ENCODE results near the gene MORN1. TPM values are rescaled to one million over a fixed set of nuclear protein-coding genes. Genes with fewer than 3 reads are reported as not detected.

Gene MORN1
- total and polyA plus RNA-seq, 8 donors: 2.6 to 18.1 (median 5.7) TPM

- H3K4me3 ChIP-seq: no peak overlapping the region
- 71 to 82% (median 78%) methylated on average over 11 to 14 of the region's 14 CpGs; no CpG with 5 or more reads in 1 of the 5 donors for WGBS, 5 donors
- H3K27ac ChIP-seq: no peak overlapping the region
- TF ChIP-seq POLR2A (IDR thresholded peaks at IDR 0.05) (no peak), EP300 (IDR thresholded peaks at IDR 0.05) (no peak), POLR2AphosphoS5 (IDR thresholded peaks at IDR 0.05) (no peak)
- TF ChIP-seq, protein P1, sequence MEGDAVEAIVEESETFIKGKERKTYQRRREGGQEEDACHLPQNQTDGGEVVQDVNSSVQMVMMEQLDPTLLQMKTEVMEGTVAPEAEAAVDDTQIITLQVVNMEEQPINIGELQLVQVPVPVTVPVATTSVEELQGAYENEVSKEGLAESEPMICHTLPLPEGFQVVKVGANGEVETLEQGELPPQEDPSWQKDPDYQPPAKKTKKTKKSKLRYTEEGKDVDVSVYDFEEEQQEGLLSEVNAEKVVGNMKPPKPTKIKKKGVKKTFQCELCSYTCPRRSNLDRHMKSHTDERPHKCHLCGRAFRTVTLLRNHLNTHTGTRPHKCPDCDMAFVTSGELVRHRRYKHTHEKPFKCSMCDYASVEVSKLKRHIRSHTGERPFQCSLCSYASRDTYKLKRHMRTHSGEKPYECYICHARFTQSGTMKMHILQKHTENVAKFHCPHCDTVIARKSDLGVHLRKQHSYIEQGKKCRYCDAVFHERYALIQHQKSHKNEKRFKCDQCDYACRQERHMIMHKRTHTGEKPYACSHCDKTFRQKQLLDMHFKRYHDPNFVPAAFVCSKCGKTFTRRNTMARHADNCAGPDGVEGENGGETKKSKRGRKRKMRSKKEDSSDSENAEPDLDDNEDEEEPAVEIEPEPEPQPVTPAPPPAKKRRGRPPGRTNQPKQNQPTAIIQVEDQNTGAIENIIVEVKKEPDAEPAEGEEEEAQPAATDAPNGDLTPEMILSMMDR (IDR thresholded peaks at IDR 0.05): no peak
- H3K4me1 ChIP-seq: peaks cover 21 to 41% (median 33%) of the 10 kb centered on the region in 4 donors
- peaks cover 0 to 9% (median 4%) of the 10 kb centered on the region in 4 donors for H3K9me3 ChIP-seq
- intact Hi-C loops (cut with DNase I; ENCODE audit: low total_unique reads): loop anchor here (10.0 kb wide), 1 partner anchor 227 kb away; no protein-coding TSS in a partner anchor
- DNase-seq: no peak
- peaks cover 0 to 66% (median 40%) of the 10 kb centered on the region in 3 donors for H3K27me3 ChIP-seq
- H3K36me3 ChIP-seq: no peaks in the 10 kb centered on the region
Observed at GRCh38 chr1:2417833-2418225, 26.5 kb upstream of the MORN1 start.

DNA sequence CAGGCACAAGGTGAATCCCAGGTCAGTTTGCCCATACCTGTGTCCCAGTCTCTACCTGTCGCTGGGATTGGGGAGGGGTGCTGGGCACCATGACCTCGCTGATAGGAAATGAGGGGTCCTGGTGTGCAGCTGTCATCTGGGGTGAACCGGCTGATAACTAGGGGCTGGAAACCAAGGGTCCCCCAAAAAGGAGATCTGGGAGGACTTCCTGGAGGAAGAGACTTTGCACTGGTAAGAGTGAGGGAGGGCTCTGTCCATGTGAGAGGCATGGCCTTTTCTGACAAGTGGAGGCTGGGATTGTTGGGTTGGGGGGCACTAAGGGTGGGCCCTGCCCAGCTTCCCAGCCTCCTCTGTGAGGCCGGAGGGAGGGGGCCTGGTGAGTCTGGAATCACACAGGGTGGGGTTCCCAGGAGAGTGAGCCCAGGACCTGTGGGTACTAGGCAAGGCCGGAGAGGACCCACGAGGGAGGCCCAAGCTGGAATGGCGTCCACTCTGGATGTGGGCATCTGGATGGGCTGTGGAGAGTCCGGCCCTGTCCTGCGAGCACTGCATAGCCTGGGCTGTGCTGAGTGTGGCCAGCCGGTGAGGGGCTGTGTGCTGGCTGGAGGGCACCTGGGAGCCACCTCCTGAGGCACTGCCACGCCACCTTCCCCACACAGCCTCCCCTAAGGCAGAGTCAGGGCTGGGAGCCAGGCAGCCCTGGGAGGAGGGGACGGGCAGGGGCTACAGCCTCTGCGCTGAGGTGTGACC lies 25.9 kb upstream of the MORN1 start:
- WGBS, 5 donors: 82 to 85% (median 83%) methylated on average over 5 to 13 of the region's 13 CpGs
- no peak overlapping the region for H3K27ac ChIP-seq
- no peak for DNase-seq
- TF ChIP-seq POLR2AphosphoS5 (IDR thresholded peaks at IDR 0.05): no peak
- H3K9me3 ChIP-seq: peaks cover 0 to 4% (median 0%) of the 10 kb centered on the region in 4 donors
- H3K36me3 ChIP-seq: no peaks in the 10 kb centered on the region
- intact Hi-C loops (cut with DNase I; ENCODE audit: low total_unique reads): loop anchor here (10.0 kb wide), 1 partner anchor 228 kb away; no protein-coding TSS in a partner anchor
- peak overlapping the region in 1 of 4 donors; percentile 49 for H3K4me3 ChIP-seq
- peaks cover 21 to 44% (median 34%) of the 10 kb centered on the region in 4 donors for H3K4me1 ChIP-seq
- H3K27me3 ChIP-seq: peaks cover 0 to 66% (median 40%) of the 10 kb centered on the region in 3 donors

GRCh38 chr1:2416403-2416802 lies 25.0 kb upstream of the MORN1 start:
- DNase-seq: peak; percentile 38 to 91
- WGBS, 5 donors: 13 to 29% (median 19%) methylated on average over 11 to 12 of the region's 12 CpGs
- H3K27ac ChIP-seq: peak overlapping the region in 4 of 5 donors; percentile 10 to 65 (median 52)

DNA sequence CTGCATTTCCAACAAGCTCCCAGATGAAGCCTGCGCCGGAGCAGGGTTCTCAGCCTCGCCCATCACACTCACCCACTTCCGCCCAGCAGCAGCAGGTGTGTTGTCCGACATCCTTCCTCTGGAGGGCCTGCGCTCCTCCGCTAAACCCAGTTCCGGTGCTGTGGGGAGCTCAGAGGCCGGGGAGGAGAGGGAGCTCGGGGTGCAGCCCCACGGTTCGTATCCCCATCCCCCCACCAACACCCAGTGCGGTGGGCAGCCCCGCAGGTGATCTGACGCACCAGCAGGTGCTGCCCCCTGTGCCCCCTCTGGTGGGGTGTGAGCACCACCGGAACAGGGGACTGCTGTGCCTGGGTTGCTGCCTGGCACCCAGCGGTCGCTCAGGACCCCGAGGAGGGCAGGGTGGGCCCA lies 24.5 kb upstream of the MORN1 start:
- Histone ChIP-seq H3K27me3 (peaks cover 0 to 62% (median 40%) of the 10 kb centered on the region in 3 donors), H3K36me3 (no peaks in the 10 kb centered on the region), H3K4me3 (peak overlapping the region; percentile 16 to 49 (median 32)), H3K27ac (peak overlapping the region; percentile 10 to 65 (median 40)), H3K9me3 (no peaks in the 10 kb centered on the region), H3K4me1 (peaks cover 30 to 58% (median 46%) of the 10 kb centered on the region in 4 donors)
- intact Hi-C loops (cut with DNase I; ENCODE audit: low total_unique reads): loop anchor here (10.0 kb wide), 1 partner anchor 229 kb away; no protein-coding TSS in a partner anchor
- WGBS, 5 donors: 10 to 44% (median 17%) methylated on average over 6 to 19 of the region's 19 CpGs
- DNase-seq: peak; percentile 54 to 76
- TF ChIP-seq POLR2AphosphoS5 (IDR thresholded peaks at IDR 0.05) (peak in 1 of 3 donors; percentile 8), POLR2A (IDR thresholded peaks at IDR 0.05) (no peak)

More at GRCh38 chr1:2416403-2416802, 25.0 kb upstream of the MORN1 start:
- peaks cover 0 to 66% (median 40%) of the 10 kb centered on the region in 3 donors for H3K27me3 ChIP-seq
- TF ChIP-seq POLR2AphosphoS5 (IDR thresholded peaks at IDR 0.05) (no peak), POLR2A (IDR thresholded peaks at IDR 0.05) (no peak), EP300 (IDR thresholded peaks at IDR 0.05) (no peak)
- TF ChIP-seq, protein P1 (IDR thresholded peaks at IDR 0.05): no peak
- H3K4me1 ChIP-seq: peaks cover 29 to 53% (median 41%) of the 10 kb centered on the region in 4 donors
- H3K36me3 ChIP-seq: no peaks in the 10 kb centered on the region
- H3K4me3 ChIP-seq: peak overlapping the region; percentile 11 to 49 (median 23)
- H3K9me3 ChIP-seq: no peaks in the 10 kb centered on the region
- intact Hi-C loops (cut with DNase I; ENCODE audit: low total_unique reads): loop anchor here (10.0 kb wide), 1 partner anchor 228 kb away; no protein-coding TSS in a partner anchor

DNA sequence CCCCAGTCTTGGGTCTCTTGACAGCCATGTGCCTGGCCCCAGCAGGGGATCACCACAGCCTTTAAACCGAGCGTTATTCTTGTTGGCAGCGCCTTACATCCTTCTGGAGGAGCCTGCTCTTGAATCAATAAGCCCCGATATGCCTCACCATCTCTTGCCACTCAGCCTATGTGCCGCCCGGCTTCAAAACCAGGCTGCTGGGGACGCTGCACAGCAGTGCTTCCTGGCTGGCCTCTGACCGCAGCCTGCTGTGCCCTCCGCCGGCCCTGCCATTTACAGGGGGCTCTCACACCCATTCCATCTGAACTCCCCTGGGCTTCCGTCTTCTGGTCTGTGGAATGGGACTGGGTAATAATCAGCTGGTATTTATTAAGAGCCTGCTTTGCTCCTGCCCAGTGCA lies 24.0 kb upstream of the MORN1 start:
- H3K9me3 ChIP-seq: no peaks in the 10 kb centered on the region
- DNase-seq: no peak
- 21 to 63% (median 42%) methylated on average over 3 to 11 of the region's 11 CpGs for WGBS, 5 donors
- H3K4me1 ChIP-seq: peaks cover 30 to 58% (median 48%) of the 10 kb centered on the region in 4 donors
- TF ChIP-seq, protein P1 (IDR thresholded peaks at IDR 0.05): no peak
- intact Hi-C loops (cut with DNase I; ENCODE audit: low total_unique reads): loop anchor here (10.0 kb wide), 1 partner anchor 229 kb away; no protein-coding TSS in a partner anchor
- peaks cover 0 to 57% (median 40%) of the 10 kb centered on the region in 3 donors for H3K27me3 ChIP-seq
- peak overlapping the region in 4 of 5 donors; percentile 39 to 65 (median 52) for H3K27ac ChIP-seq
- H3K36me3 ChIP-seq: peaks cover 0 to under 1% (median 0%) of the 10 kb centered on the region in 4 donors
- peak overlapping the region in 3 of 4 donors; percentile 30 to 49 (median 35) for H3K4me3 ChIP-seq
